D721Med (cell line): ENCODE data around the gene HDHD2.
"Not testable (repeated sequence)": the region's sequence is repeated elsewhere in the genome, so short reads cannot be mapped to it uniquely, and the experiment has no call there.

Source experiments
- DNase-seq: peaks from one replicate; pipeline ENCODE4 v3.0.0; 2011; ENCODE audit warnings: low spot score; ENCODE audit not compliant: insufficient read length
- FAIRE-seq: peaks from 2 replicates; lab custom pipeline; 2011; peaks lifted over from hg19 to GRCh38; lab: Jason Lieb, UNC
- TF ChIP-seq, protein P1 (sequence below): IDR thresholded peaks from 2 replicates; pipeline ENCODE4 v1.5.1; 2012; ENCODE audit warnings: mild to moderate bottlenecking, control low read depth; ENCODE audit not compliant: insufficient read depth; ENCODE audit errors: missing control alignments

HDHD2 gene

DNA sequence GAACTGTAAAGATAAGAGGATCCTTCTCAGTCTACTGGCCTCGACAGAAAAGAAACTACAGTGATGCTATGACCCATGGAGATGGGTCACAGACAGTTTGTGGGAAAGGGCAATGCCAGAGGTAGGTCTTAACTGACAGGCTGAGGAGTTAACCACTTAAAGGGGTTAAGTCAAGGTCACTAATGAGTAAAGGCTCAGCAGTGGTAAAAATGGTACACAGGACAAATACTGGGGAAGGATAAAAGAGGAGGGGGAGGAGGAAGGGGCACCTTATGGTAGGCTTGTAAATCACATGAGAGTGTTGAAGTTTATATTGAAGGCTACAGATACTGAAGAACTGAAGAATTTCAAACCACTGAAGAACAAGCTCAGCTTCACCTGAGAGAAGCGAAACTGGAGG, 16.0 kb upstream of the HDHD2 start:
- TF ChIP-seq, protein P1, sequence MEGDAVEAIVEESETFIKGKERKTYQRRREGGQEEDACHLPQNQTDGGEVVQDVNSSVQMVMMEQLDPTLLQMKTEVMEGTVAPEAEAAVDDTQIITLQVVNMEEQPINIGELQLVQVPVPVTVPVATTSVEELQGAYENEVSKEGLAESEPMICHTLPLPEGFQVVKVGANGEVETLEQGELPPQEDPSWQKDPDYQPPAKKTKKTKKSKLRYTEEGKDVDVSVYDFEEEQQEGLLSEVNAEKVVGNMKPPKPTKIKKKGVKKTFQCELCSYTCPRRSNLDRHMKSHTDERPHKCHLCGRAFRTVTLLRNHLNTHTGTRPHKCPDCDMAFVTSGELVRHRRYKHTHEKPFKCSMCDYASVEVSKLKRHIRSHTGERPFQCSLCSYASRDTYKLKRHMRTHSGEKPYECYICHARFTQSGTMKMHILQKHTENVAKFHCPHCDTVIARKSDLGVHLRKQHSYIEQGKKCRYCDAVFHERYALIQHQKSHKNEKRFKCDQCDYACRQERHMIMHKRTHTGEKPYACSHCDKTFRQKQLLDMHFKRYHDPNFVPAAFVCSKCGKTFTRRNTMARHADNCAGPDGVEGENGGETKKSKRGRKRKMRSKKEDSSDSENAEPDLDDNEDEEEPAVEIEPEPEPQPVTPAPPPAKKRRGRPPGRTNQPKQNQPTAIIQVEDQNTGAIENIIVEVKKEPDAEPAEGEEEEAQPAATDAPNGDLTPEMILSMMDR, result no peak
- DNase-seq (no peak), FAIRE-seq (no peak)

DNA sequence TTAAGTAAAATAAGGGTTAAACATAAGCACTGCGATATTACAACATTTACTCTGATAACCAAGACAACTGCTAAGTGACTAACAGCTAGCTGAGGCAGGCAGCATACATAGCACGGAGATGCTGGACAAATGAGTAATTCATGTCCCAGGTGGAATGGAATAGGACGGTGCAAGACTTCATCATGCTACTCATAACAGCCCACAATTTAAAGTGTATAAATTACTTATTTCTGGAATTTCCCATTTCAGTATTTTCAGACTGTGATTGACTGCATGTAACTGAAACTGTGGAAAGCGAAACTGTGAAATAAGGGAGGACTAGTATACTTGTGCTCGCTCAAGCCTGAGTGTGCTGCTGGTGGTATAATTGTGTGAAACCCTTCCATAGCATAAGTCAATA, 12.9 kb upstream of the HDHD2 start:
- DNase-seq (no peak), FAIRE-seq (peak; percentile 48)
- TF ChIP-seq, protein P1, result no peak

DNA sequence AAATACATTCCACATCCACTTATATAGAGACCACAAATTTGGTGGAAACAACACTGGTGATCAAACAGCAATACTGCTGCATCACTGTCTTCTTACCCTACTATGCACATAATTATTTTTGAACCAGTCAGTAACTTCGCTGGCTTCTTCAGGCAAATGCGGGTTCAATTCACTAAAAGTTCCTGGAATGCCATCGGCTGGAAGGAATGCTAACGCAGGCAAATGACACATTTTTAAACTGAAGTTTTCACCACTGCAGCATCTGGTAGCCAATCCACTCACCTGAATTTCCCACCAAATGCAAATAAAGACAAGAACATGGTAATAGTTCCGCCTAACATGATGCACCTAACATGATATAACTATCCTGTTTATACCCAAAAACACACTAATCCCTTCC, 10.0 kb upstream of the HDHD2 start:
- FAIRE-seq (no peak), DNase-seq (no peak)
- TF ChIP-seq, protein P1, result no peak

DNA sequence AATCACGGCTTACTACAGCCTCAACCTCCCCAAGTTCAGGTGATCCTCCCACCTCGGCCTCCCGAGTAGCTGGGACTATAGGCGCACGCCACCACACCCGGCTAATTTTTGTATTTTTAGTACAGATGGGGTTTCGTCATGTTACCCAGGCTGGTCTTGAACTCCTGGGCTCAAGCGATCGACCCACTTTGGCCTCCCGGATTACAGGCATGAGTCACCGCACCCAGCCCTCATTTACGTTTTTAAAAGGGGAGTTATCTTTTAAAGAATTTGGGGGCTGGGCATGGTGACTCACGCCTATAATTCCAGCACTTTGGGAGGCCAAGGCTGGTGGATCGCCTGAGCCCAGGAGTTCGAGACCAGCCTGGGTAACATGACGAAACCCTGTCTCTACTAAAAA, 8.1 kb upstream of the HDHD2 start:
- not testable (repeated sequence) for FAIRE-seq, DNase-seq

DNA sequence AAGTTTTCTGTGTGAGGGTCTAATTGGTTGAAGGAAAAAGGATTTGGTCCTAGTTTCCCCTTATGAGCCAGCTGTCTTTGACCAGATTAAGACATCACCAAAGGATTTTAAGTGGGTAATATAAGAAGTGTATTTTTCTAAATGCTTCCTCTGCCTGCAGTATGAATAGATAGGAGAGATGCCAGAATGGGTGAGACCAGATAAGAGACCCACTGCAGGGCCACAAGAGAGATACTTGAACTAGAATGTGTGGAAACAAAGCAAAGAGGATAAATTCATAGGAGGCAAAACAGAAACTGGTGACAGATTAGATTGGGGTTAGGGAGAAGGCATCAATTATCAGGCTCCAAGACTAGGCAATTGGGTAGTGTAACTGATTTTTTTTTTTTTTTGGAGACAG, 1.1 kb upstream of the HDHD2 start:
- TF ChIP-seq, protein P1, result no peak
- peak; percentile 44 for FAIRE-seq
- no peak for DNase-seq

DNA sequence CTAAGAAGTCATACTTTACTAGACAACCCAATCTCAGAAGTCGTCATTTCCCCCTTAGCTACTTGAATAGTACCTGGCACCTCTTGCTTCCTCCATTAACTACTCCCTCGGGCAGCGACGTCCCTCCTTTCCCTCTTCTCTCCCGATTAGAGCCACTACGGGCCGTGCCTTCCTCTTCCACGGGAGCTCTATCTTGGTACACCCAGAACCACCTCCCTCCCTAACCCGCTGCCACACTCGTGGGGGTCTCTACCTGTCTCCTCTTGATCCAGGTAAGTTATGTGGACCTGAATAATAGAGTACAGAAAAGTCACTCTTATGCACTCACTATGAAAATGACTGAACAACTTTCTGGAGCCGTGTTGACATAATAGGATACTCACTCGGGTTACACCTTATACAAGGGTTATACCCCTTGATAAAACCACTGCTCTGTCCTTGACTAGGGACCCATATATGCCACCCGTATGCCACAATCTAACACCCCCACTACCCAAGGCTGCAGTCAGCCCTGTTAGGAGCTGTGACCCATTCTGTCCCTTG, 595 bp upstream of the HDHD2 start:
- TF ChIP-seq, protein P1, result no peak
- DNase-seq (no peak), FAIRE-seq (peak; percentile 56)

DNA sequence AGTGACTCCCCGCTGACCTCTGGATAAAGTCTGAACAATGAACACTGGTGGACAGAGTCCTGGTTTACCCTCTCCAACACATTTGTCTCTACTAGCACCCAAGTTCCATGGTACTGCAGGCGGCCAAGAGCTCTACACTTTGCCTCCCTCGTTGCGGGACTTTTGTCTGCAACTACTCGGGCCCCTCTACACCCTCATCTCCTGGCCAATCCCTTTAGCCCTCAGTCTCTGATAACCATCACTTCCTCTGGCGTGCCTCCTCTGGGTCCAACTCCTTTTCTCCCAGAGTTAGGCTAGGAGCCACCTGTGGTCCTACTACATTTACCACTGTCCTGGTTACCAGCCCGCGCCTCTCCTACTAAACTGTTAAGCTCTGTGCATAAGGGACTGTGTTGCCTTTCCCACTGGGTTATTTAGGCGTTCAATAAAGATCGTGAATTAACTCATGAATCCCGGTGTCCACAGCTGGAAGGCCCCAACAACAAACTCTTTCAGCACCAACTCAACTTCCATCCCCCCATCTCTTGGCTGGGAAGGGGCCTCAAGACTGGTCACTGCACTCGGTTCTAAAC, 757 bp downstream of the HDHD2 start:
- TF ChIP-seq, protein P1, result no peak
- DNase-seq, result no peak
- FAIRE-seq, result no peak
